IMR-90 (cell line): Measurements from ENCODE around the gene WWC1. TPM values are rescaled to one million over a fixed set of nuclear protein-coding genes. Genes with fewer than 3 reads are reported as not detected.

Experiments
- ATAC-seq: fragments of 200-7000 bp; cut with Tn5 transposase; 2 replicates; pipeline ENCODE4 v1.9.1; 2020; ENCODE audit warnings: low read depth, mild to moderate bottlenecking, moderate library complexity
- BruUV-seq: library from RNA; stranded (reverse); fragments of 400-500 nt; replicated peaks from 2 replicates; lab custom pipeline; 2021; lab: Mats Ljungman, UMichigan
- CTCF ChIA-PET: fragments of 300-600 bp; formaldehyde crosslinking; extraction: SDS; loops from one replicate; lab custom pipeline; 2021; ENCODE audit warnings: antibody characterized with exemption; lab: Yijun Ruan, JAX
- POLR2A ChIA-PET: fragments of 300-600 bp; sonication (Branson Sonifier 250); formaldehyde crosslinking; loops from one replicate; lab custom pipeline; 2022; ENCODE audit warnings: antibody characterized with exemption; ENCODE audit not compliant: unreplicated experiment; lab: Charles Lee
- DNase-seq: peaks from one replicate; pipeline ENCODE4 v3.0.0; 2013
- H2AFZ ChIP-seq: replicated peaks from 2 replicates; pipeline ENCODE3; 2013; ENCODE audit warnings: low read length, mild to moderate bottlenecking; ENCODE audit not compliant: poor library complexity
- H2AK5ac ChIP-seq: 2 replicates; pipeline ENCODE4 v1.6.1; 2013; ENCODE audit warnings: low read depth, low read length, inconsistent platforms
- H2AK9ac ChIP-seq: replicated peaks from 2 replicates; pipeline ENCODE3; 2013; ENCODE audit warnings: mild to moderate bottlenecking, low read depth, low read length, moderate library complexity; ENCODE audit not compliant: poor library complexity
- H2BK120ac ChIP-seq: 2 replicates; pipeline ENCODE4 v1.6.1; 2013; ENCODE audit warnings: low read depth, low read length, inconsistent platforms
- H2BK15ac ChIP-seq: 3 replicates; pipeline ENCODE4 v1.6.1; 2013; ENCODE audit warnings: low read depth, low read length, inconsistent platforms
- H2BK20ac ChIP-seq: 2 replicates; pipeline ENCODE4 v1.6.1; 2013; ENCODE audit warnings: low read depth, mild to moderate bottlenecking, inconsistent platforms, low read length, moderate library complexity
- H2BK5ac ChIP-seq: 2 replicates; pipeline ENCODE4 v1.6.1; 2013; ENCODE audit warnings: mild to moderate bottlenecking, low read depth, low read length, inconsistent platforms; ENCODE audit not compliant: poor library complexity, severe bottlenecking
- H3K14ac ChIP-seq: replicated peaks from 2 replicates; pipeline ENCODE4 v1.6.1; 2013; ENCODE audit warnings: low read depth, low read length, inconsistent platforms
- H3K18ac ChIP-seq: 2 replicates; pipeline ENCODE4 v1.6.1; 2013; ENCODE audit warnings: low read depth, low read length, control low read depth
- H3K23ac ChIP-seq: 2 replicates; pipeline ENCODE4 v1.6.1; 2013; ENCODE audit warnings: low read depth, low read length, inconsistent platforms
- H3K27ac ChIP-seq: 2 replicates; pipeline ENCODE4 v1.5.1; 2013; ENCODE audit warnings: mild to moderate bottlenecking, control low read depth, low read length; ENCODE audit not compliant: insufficient read depth
- H3K27me3 ChIP-seq: 2 replicates; pipeline ENCODE4 v1.6.1; 2013; ENCODE audit warnings: low read length; ENCODE audit not compliant: control insufficient read depth, insufficient read depth
- H3K36me3 ChIP-seq: 2 replicates; pipeline ENCODE4 v1.6.1; 2013; ENCODE audit warnings: low read length, mixed read lengths; ENCODE audit not compliant: control insufficient read depth, insufficient read depth
- H3K4ac ChIP-seq: 2 replicates; pipeline ENCODE4 v1.6.1; 2013; ENCODE audit warnings: low read depth, low read length, inconsistent platforms
- H3K4me1 ChIP-seq: 2 replicates; pipeline ENCODE4 v1.6.1; 2013; ENCODE audit warnings: low read length, mixed read lengths; ENCODE audit not compliant: control insufficient read depth, insufficient read depth
- H3K4me2 ChIP-seq: 2 replicates; pipeline ENCODE4 v1.6.1; 2013; ENCODE audit warnings: low read depth, mild to moderate bottlenecking, control low read depth, low read length, moderate library complexity
- H3K4me3 ChIP-seq: 2 replicates; pipeline ENCODE4 v1.5.1; 2013; ENCODE audit warnings: low read depth, mild to moderate bottlenecking, control low read depth, low read length, moderate library complexity; ENCODE audit not compliant: insufficient read depth
- H3K56ac ChIP-seq: 2 replicates; pipeline ENCODE4 v1.6.1; 2013; ENCODE audit warnings: low read length, inconsistent platforms; ENCODE audit not compliant: insufficient read depth; ENCODE audit errors: extremely low read depth
- H3K79me1 ChIP-seq, 2 experiments: 2 replicates each; pipeline ENCODE4 v1.6.1; 2013; ENCODE audit warnings: low read length in 2 of 2, inconsistent platforms in 1 of 2, low read depth in 1 of 2
- H3K9ac ChIP-seq: 2 replicates; pipeline ENCODE4 v1.6.1; 2013; ENCODE audit warnings: low read depth, low read length, control low read depth
- H3K9me1 ChIP-seq: 2 replicates; pipeline ENCODE4 v1.6.1; 2013; ENCODE audit warnings: low read length, inconsistent platforms; ENCODE audit not compliant: insufficient read depth
- H3K9me3 ChIP-seq: 2 replicates; pipeline ENCODE4 v1.6.1; 2013; ENCODE audit warnings: low read length; ENCODE audit not compliant: control insufficient read depth, insufficient read depth
- H4K20me1 ChIP-seq: 2 replicates; pipeline ENCODE4 v1.6.1; 2013; ENCODE audit warnings: low read length, inconsistent platforms; ENCODE audit not compliant: insufficient read depth
- H4K5ac ChIP-seq: 2 replicates; pipeline ENCODE4 v1.6.1; 2013; ENCODE audit warnings: mild to moderate bottlenecking, low read depth, low read length, control low read depth
- H4K8ac ChIP-seq, 2 experiments: 2 replicates each; pipeline ENCODE4 v1.6.1; 2013; ENCODE audit warnings: low read depth in 2 of 2, low read length in 2 of 2, control low read depth in 1 of 2, inconsistent platforms in 1 of 2
- H4K91ac ChIP-seq: 2 replicates; pipeline ENCODE4 v1.6.1; 2013; ENCODE audit warnings: low read depth, low read length, inconsistent platforms; ENCODE audit not compliant: insufficient read depth
- BHLHE40 ChIP-seq: fragments of 150-350 bp; IDR thresholded peaks from 2 replicates; pipeline ENCODE4 v1.6.1; 2016; ENCODE audit warnings: mild to moderate bottlenecking, low read depth, low read length
- CEBPB ChIP-seq: IDR thresholded peaks from 2 replicates; pipeline ENCODE4 v1.6.1; 2012; ENCODE audit warnings: low read depth, low read length, improper control_type of control experiment
- CHD1 ChIP-seq: IDR thresholded peaks from 2 replicates; pipeline ENCODE4 v1.6.1; 2012; ENCODE audit warnings: low read depth, low read length, improper control_type of control experiment
- CTCF ChIP-seq: conservative IDR thresholded peaks from 2 replicates; pipeline ENCODE4 v1.5.1; 2012; ENCODE audit warnings: mild to moderate bottlenecking, low read depth, low read length, improper control_type of control experiment
- ELK1 ChIP-seq: fragments of 150-350 bp; IDR thresholded peaks from 2 replicates; pipeline ENCODE4 v1.6.1; 2016; ENCODE audit warnings: low read depth, mild to moderate bottlenecking, low read length, moderate library complexity, borderline replicate concordance
- FOS ChIP-seq: fragments of 150-350 bp; IDR thresholded peaks from 2 replicates; pipeline ENCODE4 v1.6.1; 2016; ENCODE audit warnings: low read depth, low read length
- MAFK ChIP-seq: IDR thresholded peaks from 2 replicates; pipeline ENCODE4 v1.6.1; 2012; ENCODE audit warnings: low read depth, low read length, improper control_type of control experiment
- MAZ ChIP-seq: IDR thresholded peaks from 2 replicates; pipeline ENCODE4 v1.6.1; 2012; ENCODE audit warnings: low read depth, mild to moderate bottlenecking, low read length, improper control_type of control experiment, moderate library complexity, borderline replicate concordance
- MXI1 ChIP-seq: IDR thresholded peaks from 2 replicates; pipeline ENCODE4 v1.6.1; 2012; ENCODE audit warnings: low read depth, mild to moderate bottlenecking, low read length, moderate library complexity, borderline replicate concordance
- NFE2L2 ChIP-seq: fragments of 150-350 bp; IDR thresholded peaks from 2 replicates; pipeline ENCODE4 v1.6.1; 2016; ENCODE audit warnings: low read depth, mild to moderate bottlenecking, low read length
- POLR2A ChIP-seq: IDR thresholded peaks from 2 replicates; pipeline ENCODE4 v1.6.1; 2012; ENCODE audit warnings: mild to moderate bottlenecking, low read depth, low read length
- RAD21 ChIP-seq: IDR thresholded peaks from 2 replicates; pipeline ENCODE4 v1.6.1; 2012; ENCODE audit warnings: low read length, improper control_type of control experiment
- RCOR1 ChIP-seq: IDR thresholded peaks from 2 replicates; pipeline ENCODE4 v1.6.1; 2012; ENCODE audit warnings: mild to moderate bottlenecking, low read length, improper control_type of control experiment; ENCODE audit not compliant: insufficient replicate concordance
- RFX5 ChIP-seq: IDR thresholded peaks from 2 replicates; pipeline ENCODE4 v1.8.0; 2012; ENCODE audit warnings: low read depth, mild to moderate bottlenecking, low read length, moderate library complexity
- SMC3 ChIP-seq: fragments of 150-350 bp; IDR thresholded peaks from 2 replicates; pipeline ENCODE4 v1.6.1; 2016; ENCODE audit warnings: low read depth, mild to moderate bottlenecking, antibody characterized with exemption, low read length, moderate library complexity
- dilution Hi-C: fragments of 300-500 bp; cut with HindIII; formaldehyde crosslinking; loops from one replicate; pipeline ENCODE4 v1.14.3; 2018; ENCODE audit warnings: low sequenced_read_pairs; ENCODE audit not compliant: unreplicated experiment
- in situ Hi-C: fragments of 300-500 bp; cut with MboI; formaldehyde crosslinking; loops from 3 replicates; pipeline ENCODE4 v1.14.3; 2019; ENCODE audit warnings: low sequenced_read_pairs, inconsistent platforms, mixed read lengths
- intact Hi-C: fragments of 100-400 bp; cut with micrococcal nuclease; formaldehyde crosslinking; loops from 2 replicates; pipeline ENCODE4 v1.10.0; 2022
- polyA plus RNA-seq, 3 experiments: library from polyadenylated mRNA; depleted of rRNA; stranded (reverse); fragments of >200 nt; gene quantifications; 2 replicates each; pipeline ENCODE4 v1.2.3, GENCODE V29; 2012; ENCODE audit warnings: low replicate concordance in 1 of 3
- total RNA-seq: library from RNA; depleted of rRNA; stranded (reverse); fragments of >200 nt; gene quantifications from 2 replicates; pipeline ENCODE4 v1.2.3, GENCODE V29; 2012
- TF ChIP-seq, protein P1 (sequence below): fragments of 150-350 bp; IDR thresholded peaks from 2 replicates; pipeline ENCODE4 v1.6.1; 2017; ENCODE audit warnings: mild to moderate bottlenecking, antibody characterized with exemption, low read length, low read depth

Gene WWC1
- total and polyA plus RNA-seq, 2 of the 4 experiments (the other 2 are of a cell fraction), result 9.1 to 10.3 TPM

- Histone ChIP-seq H3K9me3 (no peaks in the 10 kb centered on the region), H3K4me1 (peaks cover 26% of the 10 kb centered on the region), H4K5ac (no peak overlapping the region), H3K27ac (no peak overlapping the region), H3K9me1 (peaks cover 11% of the 10 kb centered on the region), H2BK15ac (no peak overlapping the region), H2BK20ac (no peak overlapping the region), H3K23ac (no peak overlapping the region), H3K56ac (no peak overlapping the region), H3K79me1 (peaks cover 24 to 35% of the 10 kb centered on the region in 2 experiments), H3K27me3 (no peaks in the 10 kb centered on the region), H4K20me1 (no peaks in the 10 kb centered on the region), H3K4me2 (no peak overlapping the region), H3K36me3 (no peaks in the 10 kb centered on the region), H3K14ac (no peak overlapping the region), H3K4me3 (no peak overlapping the region), H3K4ac (no peak overlapping the region), H3K18ac (no peak overlapping the region), H2AK5ac (no peak overlapping the region), H2AFZ (no peak overlapping the region), H4K8ac (no peak overlapping the region), H2AK9ac (no peak overlapping the region), H3K9ac (no peak overlapping the region), H4K91ac (no peak overlapping the region), H2BK120ac (no peak overlapping the region), H2BK5ac (no peak overlapping the region)
- in situ Hi-C loops (no loop called here), intact Hi-C loops (no loop called here), dilution Hi-C loops (no loop called here)
- DNase-seq (no peak), ATAC-seq (no peak)
- ChIA-PET CTCF (no interaction called here), POLR2A (no interaction called here)
- BruUV-seq, result no TSS peak
- TF ChIP-seq RCOR1 (no peak), ELK1 (no peak), MAFK (no peak), RAD21 (no peak), CTCF (no peak), POLR2A (no peak), CEBPB (no peak), RFX5 (no peak), NFE2L2 (no peak), MAZ (no peak), BHLHE40 (no peak), SMC3 (no peak), FOS (no peak), CHD1 (no peak), MXI1 (no peak)
- TF ChIP-seq, protein P1, sequence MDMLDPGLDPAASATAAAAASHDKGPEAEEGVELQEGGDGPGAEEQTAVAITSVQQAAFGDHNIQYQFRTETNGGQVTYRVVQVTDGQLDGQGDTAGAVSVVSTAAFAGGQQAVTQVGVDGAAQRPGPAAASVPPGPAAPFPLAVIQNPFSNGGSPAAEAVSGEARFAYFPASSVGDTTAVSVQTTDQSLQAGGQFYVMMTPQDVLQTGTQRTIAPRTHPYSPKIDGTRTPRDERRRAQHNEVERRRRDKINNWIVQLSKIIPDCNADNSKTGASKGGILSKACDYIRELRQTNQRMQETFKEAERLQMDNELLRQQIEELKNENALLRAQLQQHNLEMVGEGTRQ, result no peak
Measured at GRCh38 chr5:168332042-168332441, 40.6 kb downstream of the WWC1 start.
